Mucosa of descending colon (tissue), 3 donors: Measurements from ENCODE around the gene NMT2. TPM values are rescaled to one million over a fixed set of nuclear protein-coding genes. Genes with fewer than 3 reads are reported as not detected.
A peak's percentile ranks its signal among the peaks of the same experiment; 100 is the strongest.

Source experiments
- ATAC-seq: fragments of 200-7000 bp; cut with Tn5 transposase; one replicate; pipeline ENCODE4 v1.9.1; 2020; ENCODE audit warnings: mild to moderate bottlenecking, moderate library complexity
- DNase-seq, 3 donors: peaks; one replicate each; pipeline ENCODE4 v3.0.0-alpha.2; 2020
- H3K36me3 ChIP-seq: fragments of 200-600 bp; one replicate; pipeline ENCODE4 v1.8.0; 2021; ENCODE audit warnings: low read depth, mild to moderate bottlenecking
- H3K4me1 ChIP-seq: fragments of 200-600 bp; one replicate; pipeline ENCODE4 v1.8.0; 2021; ENCODE audit warnings: low read depth, mild to moderate bottlenecking
- H3K4me3 ChIP-seq: fragments of 200-600 bp; one replicate; pipeline ENCODE4 v1.8.0; 2021; ENCODE audit warnings: mild to moderate bottlenecking
- H3K9me3 ChIP-seq: fragments of 200-600 bp; one replicate; pipeline ENCODE4 v1.8.0; 2021; ENCODE audit warnings: mild to moderate bottlenecking
- intact Hi-C, 2 donors: fragments of 100-400 bp; cut with DNase I in 1 of 2; cut with micrococcal nuclease in 1 of 2; formaldehyde crosslinking; loops; one replicate each; pipeline versions ENCODE4 v1.11.0 to v1.11.1; 2022; cut with DNase I, micrococcal nuclease
- total RNA-seq, 3 donors: library from RNA; stranded (reverse); fragmentation: NEBNext Ultra II Directional in 2 of 3; extraction: Animal tissue kit (Norgen Biotek cat#: 25700) in 2 of 3; gene quantifications; one replicate each; pipeline versions ENCODE4 v1.2.1 to v1.2.4, GENCODE V29; 2021 to 2023
- TF ChIP-seq, protein P1 (sequence below): fragments of 200-600 bp; IDR thresholded peaks from one replicate; pipeline ENCODE4 v1.8.0; 2022; ENCODE audit warnings: antibody characterized with exemption, mild to moderate bottlenecking
- donor health status: DM: no; HTN: no; CAD: no; lungs with moderate emphysema.
- donor health status: DM: no; HTN: no; CAD: no.
- donor health status: DM: no; HTN: yes; CAD: no.

NMT2 gene
- total RNA-seq, 3 donors from 2014 or later = 21.8 to 26.4 (median 24.3) TPM

DNA sequence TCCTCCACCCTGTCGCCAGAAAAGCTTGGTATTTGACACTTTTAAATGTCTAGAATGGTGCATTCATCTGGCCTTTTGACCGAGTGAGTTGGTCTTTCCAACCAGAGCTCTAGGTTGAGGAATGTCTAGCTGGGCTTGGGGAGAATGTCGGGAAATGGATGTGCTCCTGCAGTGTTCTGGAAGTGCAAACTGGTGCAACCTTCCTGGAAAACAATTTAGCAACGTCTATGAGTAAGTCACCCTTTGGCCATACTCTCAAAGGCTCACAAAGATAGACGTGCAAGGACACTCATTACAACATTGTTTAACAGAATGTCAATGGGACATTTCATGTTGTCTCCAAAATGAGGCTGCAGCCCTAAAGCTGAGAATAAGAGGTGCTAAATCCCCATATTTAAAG lies 12.2 kb upstream of the NMT2 start:
- no peak overlapping the region for H3K4me3 ChIP-seq
- DNase-seq (no peak), ATAC-seq (no peak)
- no peaks in the 10 kb centered on the region for H3K4me1 ChIP-seq
- intact Hi-C loops = no loop called here
- H3K9me3 ChIP-seq = no peaks in the 10 kb centered on the region
- no peaks in the 10 kb centered on the region for H3K36me3 ChIP-seq
- TF ChIP-seq, protein P1, sequence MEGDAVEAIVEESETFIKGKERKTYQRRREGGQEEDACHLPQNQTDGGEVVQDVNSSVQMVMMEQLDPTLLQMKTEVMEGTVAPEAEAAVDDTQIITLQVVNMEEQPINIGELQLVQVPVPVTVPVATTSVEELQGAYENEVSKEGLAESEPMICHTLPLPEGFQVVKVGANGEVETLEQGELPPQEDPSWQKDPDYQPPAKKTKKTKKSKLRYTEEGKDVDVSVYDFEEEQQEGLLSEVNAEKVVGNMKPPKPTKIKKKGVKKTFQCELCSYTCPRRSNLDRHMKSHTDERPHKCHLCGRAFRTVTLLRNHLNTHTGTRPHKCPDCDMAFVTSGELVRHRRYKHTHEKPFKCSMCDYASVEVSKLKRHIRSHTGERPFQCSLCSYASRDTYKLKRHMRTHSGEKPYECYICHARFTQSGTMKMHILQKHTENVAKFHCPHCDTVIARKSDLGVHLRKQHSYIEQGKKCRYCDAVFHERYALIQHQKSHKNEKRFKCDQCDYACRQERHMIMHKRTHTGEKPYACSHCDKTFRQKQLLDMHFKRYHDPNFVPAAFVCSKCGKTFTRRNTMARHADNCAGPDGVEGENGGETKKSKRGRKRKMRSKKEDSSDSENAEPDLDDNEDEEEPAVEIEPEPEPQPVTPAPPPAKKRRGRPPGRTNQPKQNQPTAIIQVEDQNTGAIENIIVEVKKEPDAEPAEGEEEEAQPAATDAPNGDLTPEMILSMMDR = no peak

DNA sequence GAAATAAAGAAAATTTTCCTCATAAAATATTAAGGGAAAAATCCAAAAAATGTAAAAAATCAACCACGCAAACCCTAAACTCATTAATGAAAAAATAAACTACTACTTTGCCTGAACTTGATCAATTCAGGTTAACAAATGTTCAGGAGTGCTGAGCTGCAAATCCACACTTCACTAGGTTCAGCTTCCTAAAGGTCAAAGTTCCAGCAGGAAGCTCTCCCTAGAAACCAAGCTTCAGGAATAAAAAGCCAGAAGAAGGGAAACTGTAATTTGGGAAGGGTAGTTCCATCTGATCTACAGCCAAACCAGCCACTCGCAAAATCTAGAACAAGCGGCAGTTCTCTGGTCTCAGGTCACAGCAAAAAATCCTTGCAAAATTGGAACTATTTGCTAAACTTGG lies 7.8 kb upstream of the NMT2 start:
- Histone ChIP-seq H3K9me3 (no peaks in the 10 kb centered on the region), H3K4me3 (no peak overlapping the region), H3K4me1 (no peaks in the 10 kb centered on the region), H3K36me3 (no peaks in the 10 kb centered on the region)
- ATAC-seq (no peak), DNase-seq (no peak)
- intact Hi-C loops = no loop called here
- TF ChIP-seq, protein P1 = no peak

DNA sequence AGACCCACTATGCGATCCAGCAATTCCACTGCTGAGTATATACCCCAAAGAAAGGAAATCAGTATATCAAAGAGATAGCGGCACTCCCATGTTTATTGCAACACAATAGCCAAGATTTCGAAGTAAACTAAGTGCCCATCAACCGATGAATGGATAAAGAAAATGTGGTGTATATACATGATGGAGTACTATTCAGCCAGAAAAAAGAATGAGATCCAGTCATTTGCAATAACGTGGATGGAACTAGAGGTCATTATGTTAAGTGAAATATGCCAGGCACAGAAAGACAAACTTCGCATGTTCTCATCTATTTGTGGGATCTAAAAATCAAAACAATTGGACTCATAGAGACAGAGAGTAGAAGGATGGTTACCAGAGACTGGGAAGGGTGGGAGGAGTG lies 7.1 kb upstream of the NMT2 start:
- Histone ChIP-seq H3K9me3 (no peaks in the 10 kb centered on the region), H3K4me1 (no peaks in the 10 kb centered on the region), H3K4me3 (no peak overlapping the region), H3K36me3 (no peaks in the 10 kb centered on the region)
- DNase-seq (no peak), ATAC-seq (no peak)
- TF ChIP-seq, protein P1 = no peak
- intact Hi-C loops = no loop called here

DNA sequence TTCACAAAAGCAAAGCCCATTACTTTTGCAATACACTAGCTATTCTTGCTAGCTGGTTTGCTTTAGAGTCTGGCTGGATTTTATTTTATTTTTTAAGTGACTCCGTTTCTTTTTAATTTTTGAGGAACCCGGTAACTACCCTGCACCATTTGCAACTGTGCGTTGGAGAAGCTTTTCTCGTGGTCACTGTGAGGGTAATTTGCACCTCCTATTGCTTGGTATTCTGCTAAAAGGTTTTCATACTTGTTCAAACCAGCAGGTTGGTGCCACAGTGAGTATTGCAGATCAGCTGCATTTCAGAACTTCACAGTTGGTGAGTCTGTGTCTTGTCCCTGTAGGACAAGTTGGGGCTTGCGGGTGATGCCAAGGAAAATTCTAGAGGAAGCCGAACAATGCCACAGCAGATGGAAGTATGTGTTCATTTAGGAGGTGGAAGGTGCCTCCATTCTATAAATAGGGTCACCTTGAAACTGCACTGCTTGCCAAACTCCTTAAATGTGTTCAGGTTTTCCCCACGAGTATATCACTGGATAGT lies 3.9 kb upstream of the NMT2 start:
- no peaks in the 10 kb centered on the region for H3K36me3 ChIP-seq
- peaks cover 7% of the 10 kb centered on the region for H3K4me1 ChIP-seq
- TF ChIP-seq, protein P1 = no peak
- DNase-seq = no peak
- no peak overlapping the region for H3K4me3 ChIP-seq
- ATAC-seq = no peak
- H3K9me3 ChIP-seq = no peaks in the 10 kb centered on the region
- intact Hi-C loops = no loop called here

DNA sequence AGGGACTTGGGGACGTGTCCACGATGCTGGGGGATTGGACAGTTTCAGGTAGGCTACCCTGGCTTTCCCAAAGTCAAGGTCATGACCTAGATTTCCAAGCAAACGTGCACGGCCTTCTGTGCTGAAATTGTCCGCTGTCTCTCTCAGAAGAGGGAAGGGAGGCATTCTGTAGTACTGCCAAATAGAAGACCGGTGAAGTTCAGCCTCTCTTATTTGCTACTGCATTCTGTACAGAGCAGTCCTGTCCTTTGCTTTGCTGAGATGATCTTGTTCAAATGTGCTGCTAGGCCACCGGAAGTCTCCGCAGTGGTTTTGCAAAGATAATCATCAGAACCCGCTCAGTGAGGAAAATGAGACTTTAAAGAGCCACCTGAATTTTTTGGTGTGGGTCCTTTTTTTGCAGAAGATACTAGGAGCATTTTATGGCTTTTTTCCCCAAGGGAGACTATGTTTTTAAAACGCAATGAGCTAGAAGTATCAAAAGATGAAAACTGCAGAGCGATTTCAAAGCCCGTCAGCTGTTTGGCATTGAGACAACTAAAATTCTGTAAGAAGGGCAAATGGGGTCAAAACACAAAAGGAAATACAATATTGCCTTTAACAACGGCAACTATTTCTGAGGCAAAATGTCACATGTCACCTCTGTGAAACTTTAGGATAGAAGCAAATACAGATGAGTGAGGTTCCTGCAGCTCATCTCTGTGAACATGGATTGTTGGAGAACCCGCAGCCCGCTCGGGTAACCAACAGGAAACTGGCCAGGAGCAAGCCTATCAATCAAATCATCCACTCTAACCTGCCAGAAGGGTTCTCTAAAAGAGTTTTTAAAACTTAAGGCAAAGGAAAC lies 1.3 kb upstream of the NMT2 start:
- ATAC-seq = no peak
- Histone ChIP-seq H3K4me1 (peaks cover 11% of the 10 kb centered on the region), H3K9me3 (no peaks in the 10 kb centered on the region), H3K4me3 (no peak overlapping the region), H3K36me3 (no peaks in the 10 kb centered on the region)
- peak in 1 of 3 donors; percentile 40 for DNase-seq
- TF ChIP-seq, protein P1 = no peak
- intact Hi-C loops = loop anchor here in 1 of 2 donors (10.0 kb wide), 1 partner anchor 65 kb away; no protein-coding TSS in a partner anchor
